GM12878 (cell line): ENCODE results near the gene L1CAM.

Experiments
- CBFB ChIP-seq: IDR thresholded peaks from 2 replicates; pipeline ENCODE4 v1.6.1; 2016; ENCODE audit warnings: antibody characterized with exemption, low read depth
- CTCF ChIP-seq, 3 experiments: IDR thresholded peaks in 2 of 3; conservative IDR thresholded peaks in 1 of 3; 2 replicates each; pipeline ENCODE4 v1.5.1; 2011; ENCODE audit warnings: low read depth in 3 of 3, low read length in 3 of 3, mild to moderate bottlenecking in 3 of 3, control low read depth in 2 of 3, moderate library complexity in 2 of 3, inconsistent platforms in 1 of 3, mixed read lengths in 1 of 3; ENCODE audit not compliant: control insufficient read depth in 2 of 3, insufficient read depth in 1 of 3; ENCODE audit errors: extremely low read depth in 1 of 3
- E2F4 ChIP-seq: IDR thresholded peaks from 2 replicates; pipeline ENCODE4 v1.6.1; 2012; ENCODE audit warnings: low read depth, low read length, improper control_type of control experiment
- NBN ChIP-seq: fragments of 450-650 bp; IDR thresholded peaks from 2 replicates; pipeline ENCODE4 v1.6.1; 2016
- POLR2A ChIP-seq: IDR thresholded peaks from 2 replicates; pipeline ENCODE4 v1.6.1; 2011; ENCODE audit warnings: low read depth, mild to moderate bottlenecking, low read length
- YY1 ChIP-seq: IDR thresholded peaks from 2 replicates; pipeline ENCODE4 v1.6.1; 2011; ENCODE audit warnings: low read depth, mild to moderate bottlenecking, low read length

- TF ChIP-seq POLR2A = no peak
- TF ChIP-seq CTCF (IDR thresholded peaks at IDR 0.05 in 2 of 3, conservative IDR thresholded peaks at IDR 0.05 in 1 of 3; ENCODE audit: control insufficient read depth in 2 of 3, extremely low read depth in 1 of 3, insufficient read depth in 1 of 3, low read depth in 3 of 3, low read length in 3 of 3) = no peak
- no peak for TF ChIP-seq E2F4
- TF ChIP-seq NBN = no peak
- TF ChIP-seq YY1 = no peak
- no peak for TF ChIP-seq CBFB
Measured at GRCh38 chrX:153854702-153855101, 31.3 kb downstream of the L1CAM start.
